K562 (cell line): ENCODE results near the gene SMURF1. TPM values are rescaled to one million over a fixed set of nuclear protein-coding genes. Genes with fewer than 3 reads are reported as not detected.

ENCODE experiments used
- CBX3 ChIP-seq, 2 experiments: IDR thresholded peaks; 1 replicate in 1 of 2; 2 replicates in 1 of 2; pipeline ENCODE4 v1.6.1; 2012; ENCODE audit warnings: inconsistent platforms in 2 of 2, low read length in 2 of 2, borderline replicate concordance in 1 of 2, control low read depth in 1 of 2
- CC2D1A ChIP-seq: fragments of 450-650 bp; IDR thresholded peaks from 2 replicates; pipeline ENCODE4 v1.6.1; 2017; ENCODE audit warnings: mild to moderate bottlenecking
- CREB3L1 ChIP-seq: fragments of 450-650 bp; IDR thresholded peaks from 2 replicates; pipeline ENCODE4 v1.6.1; 2014; ENCODE audit warnings: low read depth, mild to moderate bottlenecking, moderate library complexity, borderline replicate concordance
- DPF2 ChIP-seq: fragments of 450-650 bp; IDR thresholded peaks from 2 replicates; pipeline ENCODE4 v1.6.1; 2016
- ELF1 ChIP-seq: fragments of 200-800 bp; sonication (Bioruptor generic); IDR thresholded peaks from 2 replicates; pipeline ENCODE4 v1.6.1; 2016; ENCODE audit warnings: missing genetic modification characterization, missing compliant biosample characterization
- HLTF ChIP-seq: fragments of 450-650 bp; IDR thresholded peaks from 2 replicates; pipeline ENCODE4 v1.6.1; 2016
- HNRNPLL ChIP-seq: fragments of 200-400 bp; formaldehyde crosslinking; IDR thresholded peaks from 2 replicates; pipeline ENCODE4 v1.6.1; 2017; ENCODE audit warnings: low read length, low read depth, mild to moderate bottlenecking; ENCODE audit not compliant: poor library complexity, severe bottlenecking
- MLX ChIP-seq, 2 experiments: fragments of 450-650 bp in 1 of 2; sonication (generic) in 1 of 2; formaldehyde crosslinking; conservative IDR thresholded peaks; 2 replicates each; pipeline versions ENCODE4 v1.4.0 to v1.8.1; 2020 to 2022; ENCODE audit warnings: mild to moderate bottlenecking in 1 of 2, missing genetic modification reagents in 1 of 2
- NFXL1 ChIP-seq: fragments of 450-650 bp; formaldehyde crosslinking; IDR thresholded peaks from 2 replicates; pipeline ENCODE4 v1.4.0; 2021; ENCODE audit warnings: mild to moderate bottlenecking
- PYGO2 ChIP-seq: fragments of 450-650 bp; IDR thresholded peaks from 2 replicates; pipeline ENCODE4 v1.6.1; 2016; ENCODE audit warnings: mild to moderate bottlenecking, missing genetic modification characterization, moderate library complexity, missing compliant biosample characterization
- RB1 ChIP-seq: fragments of 450-650 bp; IDR thresholded peaks from 2 replicates; pipeline ENCODE4 v1.6.1; 2017; ENCODE audit warnings: low read depth, mild to moderate bottlenecking
- RBM22 ChIP-seq: fragments of 200-400 bp; formaldehyde crosslinking; IDR thresholded peaks from 2 replicates; pipeline ENCODE4 v1.6.1; 2018; ENCODE audit warnings: low read length, low read depth; ENCODE audit not compliant: poor library complexity, severe bottlenecking
- RFX7 ChIP-seq: fragments of 250-450 bp; sonication (Bioruptor Pico); IDR thresholded peaks from 2 replicates; pipeline ENCODE4 v1.5.1; 2021; ENCODE audit warnings: mild to moderate bottlenecking
- TAL1 ChIP-seq: fragments of 450-650 bp; IDR thresholded peaks from 2 replicates; pipeline ENCODE4 v1.6.1; 2016; ENCODE audit warnings: mild to moderate bottlenecking
- ZBED1 ChIP-seq: IDR thresholded peaks from 2 replicates; pipeline ENCODE4 v1.6.1; 2014
- ZBTB40 ChIP-seq, 2 experiments: fragments of 450-650 bp in 1 of 2; sonication (generic) in 1 of 2; formaldehyde crosslinking in 1 of 2; IDR thresholded peaks; 2 replicates each; pipeline versions ENCODE4 v1.7.1 to v1.9.0; 2016 to 2022; ENCODE audit warnings: inconsistent platforms in 1 of 2, mild to moderate bottlenecking in 1 of 2, missing genetic modification reagents in 1 of 2
- ZNF384 ChIP-seq: IDR thresholded peaks from 2 replicates; pipeline ENCODE4 v1.6.1; 2012; ENCODE audit warnings: low read depth, low read length, improper control_type of control experiment
- ZNF583 ChIP-seq: fragments of 250-450 bp; sonication (Bioruptor Pico); IDR thresholded peaks from 2 replicates; pipeline ENCODE4 v1.4.0; 2020
- polyA plus RNA-seq, 8 experiments: library from polyadenylated mRNA; depleted of rRNA in 4 of 8; stranded (reverse) in 5 of 8; unstranded in 3 of 8; fragments of >200 nt; fragmentation: Nextera tagmentation in 2 of 8; fragmentation: Illumina TruSeq in 1 of 8; extraction: Ambion mirVana in 2 of 8; extraction: Trizol in 1 of 8; gene quantifications; 2 replicates each; pipeline versions ENCODE4 v1.2.1 to v1.2.3, GENCODE V29; 2011 to 2014; ENCODE audit warnings: inconsistent platforms in 1 of 8, missing spikeins in 1 of 8
- total RNA-seq, 7 experiments: library from RNA; depleted of rRNA in 6 of 7; stranded (reverse); fragments of >200 nt in 6 of 7; fragmentation: Illumina TruSeq in 2 of 7; extraction: Trizol in 2 of 7; gene quantifications; 2 replicates each; pipeline versions ENCODE4 v1.2.1 to v1.2.3, GENCODE V29; 2011 to 2021; ENCODE audit warnings: low replicate concordance in 1 of 7

SMURF1 gene
- total and polyA plus RNA-seq, 9 of the 15 experiments (the other 6 are each of a cell fraction or from before 2014, with no cell fraction given), result 1.0 to 20.1 (median 12.6) TPM

GRCh38 chr7:99133766-99134564 lies 9.9 kb downstream of the SMURF1 start (continued):
- TF ChIP-seq MLX (CRISPR knock-in tag; conservative IDR thresholded peaks at IDR 0.05) (no peak), ZNF583 (CRISPR knock-in tag) (no peak), ELF1 (tag) (no peak), DPF2 (peak; percentile 41; the same call in 1 of the 2 replicates), TAL1 (no peak), ZBED1 (no peak), ZBTB40 (IDR thresholded peaks at IDR 0.05) (no peak), ZBTB40 (CRISPR knock-in tag; IDR thresholded peaks at IDR 0.05) (no peak), CREB3L1 (no peak), CBX3 (IDR thresholded peaks at IDR 0.05; ENCODE audit: borderline replicate concordance in 1 of 2, low read length in 2 of 2) (no peak), ZNF384 (peak; percentile 63; the same call in 1 of the 2 replicates), RFX7 (CRISPR knock-in tag) (no peak), HLTF (peak; percentile 49; the same call in 1 of the 2 replicates), RB1 (no peak), NFXL1 (CRISPR knock-in tag) (no peak), PYGO2 (tag) (no peak), CC2D1A (0 out of 2 replicates have a peak, but pooled peaks have one; percentile 11), HNRNPLL (no peak), RBM22 (no peak)
